ENCODE data around the gene CHST11.

DNA sequence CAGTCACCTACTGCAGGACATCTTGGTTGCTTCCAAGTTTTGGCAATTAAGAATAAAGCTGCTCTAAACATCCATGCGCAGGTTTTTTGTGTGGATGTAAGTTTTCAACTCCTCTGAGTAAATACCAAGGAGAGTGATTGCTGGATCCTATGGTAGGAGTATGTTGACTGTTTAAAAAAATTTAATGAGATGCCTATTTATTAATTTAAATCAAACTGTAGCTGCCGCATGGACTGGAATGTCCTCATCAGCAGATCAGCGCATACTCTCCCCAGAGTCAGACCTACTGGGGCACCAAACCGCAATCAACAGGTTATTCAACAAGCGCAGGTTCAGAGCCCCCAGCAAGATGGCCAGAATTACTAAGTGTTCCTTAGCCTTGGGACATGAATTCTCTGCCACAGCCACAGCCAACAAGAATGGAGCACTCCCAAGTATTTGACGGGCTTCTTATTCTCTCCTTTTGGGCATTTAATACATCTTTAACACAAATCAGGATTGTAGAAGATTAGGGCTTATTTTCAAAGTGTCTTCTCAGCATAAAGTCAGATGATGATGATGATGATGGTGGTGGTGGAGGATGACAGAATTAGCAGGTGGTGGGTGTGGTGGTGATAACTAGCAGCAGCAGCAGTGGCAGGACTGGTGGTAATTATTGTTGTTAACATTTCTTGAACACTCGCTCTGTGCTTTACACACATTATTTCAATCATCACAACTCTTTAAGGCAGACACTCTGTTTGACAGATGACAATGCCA is 170.7 kb downstream of the CHST11 start:
- TF ChIP-seq POLR2A (IDR thresholded peaks at IDR 0.05; ENCODE audit: low read depth, low read length), result no peak
- no peak for TF ChIP-seq CTCF (conservative IDR thresholded peaks at IDR 0.05; ENCODE audit: low read depth, low read length)
- no peak for TF ChIP-seq MAFK (IDR thresholded peaks at IDR 0.05; ENCODE audit: low read depth, low read length)
- TF ChIP-seq, protein P1, sequence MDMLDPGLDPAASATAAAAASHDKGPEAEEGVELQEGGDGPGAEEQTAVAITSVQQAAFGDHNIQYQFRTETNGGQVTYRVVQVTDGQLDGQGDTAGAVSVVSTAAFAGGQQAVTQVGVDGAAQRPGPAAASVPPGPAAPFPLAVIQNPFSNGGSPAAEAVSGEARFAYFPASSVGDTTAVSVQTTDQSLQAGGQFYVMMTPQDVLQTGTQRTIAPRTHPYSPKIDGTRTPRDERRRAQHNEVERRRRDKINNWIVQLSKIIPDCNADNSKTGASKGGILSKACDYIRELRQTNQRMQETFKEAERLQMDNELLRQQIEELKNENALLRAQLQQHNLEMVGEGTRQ (IDR thresholded peaks at IDR 0.05; ENCODE audit: low read depth, low read length), result no peak
- no peak for TF ChIP-seq CEBPB (IDR thresholded peaks at IDR 0.05; ENCODE audit: low read depth, low read length)
- no peak for TF ChIP-seq CHD1 (IDR thresholded peaks at IDR 0.05; ENCODE audit: low read depth, low read length)
